WTC11 (cell line): Measurements from ENCODE around the gene HTRA2. TPM values are rescaled to one million over a fixed set of nuclear protein-coding genes. Genes with fewer than 3 reads are reported as not detected.
A peak's percentile ranks its signal among the peaks of the same experiment; 100 is the strongest.

Experiments
- ATF1 ChIP-seq: sonication (generic); formaldehyde crosslinking; IDR thresholded peaks from 2 replicates; pipeline ENCODE4 v1.8.1; 2023; ENCODE audit warnings: mild to moderate bottlenecking, moderate library complexity, missing genetic modification reagents
- ATF6 ChIP-seq: sonication (generic); formaldehyde crosslinking; IDR thresholded peaks from 2 replicates; pipeline ENCODE4 v1.8.1; 2023; ENCODE audit warnings: mild to moderate bottlenecking, missing genetic modification reagents
- CREB1 ChIP-seq: sonication (generic); formaldehyde crosslinking; IDR thresholded peaks from 2 replicates; pipeline ENCODE4 v1.8.0; 2023; ENCODE audit warnings: mild to moderate bottlenecking, missing genetic modification reagents
- E2F5 ChIP-seq: sonication (generic); formaldehyde crosslinking; IDR thresholded peaks from 2 replicates; pipeline ENCODE4 v1.8.1; 2022; ENCODE audit warnings: mild to moderate bottlenecking, moderate library complexity, missing genetic modification reagents
- ESRRA ChIP-seq: sonication (generic); formaldehyde crosslinking; IDR thresholded peaks from 2 replicates; pipeline ENCODE4 v1.8.1; 2022; ENCODE audit warnings: mild to moderate bottlenecking, missing genetic modification reagents, borderline replicate concordance
- ETV6 ChIP-seq: sonication (generic); formaldehyde crosslinking; IDR thresholded peaks from 2 replicates; pipeline ENCODE4 v1.8.1; 2022; ENCODE audit warnings: mild to moderate bottlenecking, missing genetic modification reagents
- HMGA2 ChIP-seq: fragments of 250-450 bp; sonication (Bioruptor Pico); IDR thresholded peaks from 2 replicates; pipeline ENCODE4 v1.4.0; 2021; ENCODE audit warnings: mild to moderate bottlenecking, moderate library complexity
- HMGXB4 ChIP-seq: sonication (generic); formaldehyde crosslinking; IDR thresholded peaks from 2 replicates; pipeline ENCODE4 v1.8.1; 2023; ENCODE audit warnings: mild to moderate bottlenecking, moderate library complexity, missing genetic modification reagents
- IRF1 ChIP-seq: sonication (generic); formaldehyde crosslinking; IDR thresholded peaks from 2 replicates; pipeline ENCODE4 v1.8.0; 2023; ENCODE audit warnings: missing genetic modification reagents
- MYBL2 ChIP-seq: sonication (generic); formaldehyde crosslinking; IDR thresholded peaks from 2 replicates; pipeline ENCODE4 v1.8.1; 2023; ENCODE audit warnings: mild to moderate bottlenecking, moderate library complexity, missing genetic modification reagents
- NFE2L1 ChIP-seq: sonication (generic); formaldehyde crosslinking; IDR thresholded peaks from 2 replicates; pipeline ENCODE4 v1.8.1; 2023; ENCODE audit warnings: missing genetic modification reagents
- NFYB ChIP-seq: sonication (generic); formaldehyde crosslinking; conservative IDR thresholded peaks from 2 replicates; pipeline ENCODE4 v1.8.0; 2022; ENCODE audit warnings: low read depth, missing genetic modification reagents
- OVOL2 ChIP-seq: fragments of 250-450 bp; sonication (Bioruptor Pico); IDR thresholded peaks from 2 replicates; pipeline ENCODE4 v1.9.0; 2021; ENCODE audit warnings: mild to moderate bottlenecking, borderline replicate concordance
- SMAD3 ChIP-seq: sonication (generic); formaldehyde crosslinking; IDR thresholded peaks from 2 replicates; pipeline ENCODE4 v1.8.0; 2022; ENCODE audit warnings: missing genetic modification reagents, mild to moderate bottlenecking, borderline replicate concordance
- SMAD4 ChIP-seq: sonication (generic); formaldehyde crosslinking; IDR thresholded peaks from 2 replicates; pipeline ENCODE4 v1.8.0; 2022; ENCODE audit warnings: mild to moderate bottlenecking, missing genetic modification reagents
- TEAD1 ChIP-seq: sonication (generic); formaldehyde crosslinking; IDR thresholded peaks from 2 replicates; pipeline ENCODE4 v1.8.0; 2022; ENCODE audit warnings: mild to moderate bottlenecking, missing genetic modification reagents
- TEAD4 ChIP-seq: sonication (generic); formaldehyde crosslinking; IDR thresholded peaks from 2 replicates; pipeline ENCODE4 v1.8.0; 2022; ENCODE audit warnings: mild to moderate bottlenecking, missing genetic modification reagents
- TP53 ChIP-seq: sonication (generic); formaldehyde crosslinking; IDR thresholded peaks from 2 replicates; pipeline ENCODE4 v1.8.1; 2023; ENCODE audit warnings: mild to moderate bottlenecking, missing genetic modification reagents
- USF2 ChIP-seq: sonication (generic); formaldehyde crosslinking; IDR thresholded peaks from 2 replicates; pipeline ENCODE4 v1.8.1; 2023; ENCODE audit warnings: mild to moderate bottlenecking, missing genetic modification reagents, moderate library complexity
- ZBTB21 ChIP-seq: sonication (generic); formaldehyde crosslinking; IDR thresholded peaks from 2 replicates; pipeline ENCODE4 v1.8.1; 2023; ENCODE audit warnings: mild to moderate bottlenecking, missing genetic modification reagents, borderline replicate concordance
- ZNF281 ChIP-seq: sonication (generic); formaldehyde crosslinking; IDR thresholded peaks from 2 replicates; pipeline ENCODE4 v1.8.0; 2023; ENCODE audit warnings: mild to moderate bottlenecking, missing genetic modification reagents
- ZNF532 ChIP-seq: fragments of 250-450 bp; sonication (Bioruptor Pico); IDR thresholded peaks from 2 replicates; pipeline ENCODE4 v1.9.0; 2021; ENCODE audit warnings: mild to moderate bottlenecking, borderline replicate concordance
- total RNA-seq: library from RNA; stranded (reverse); gene quantifications from 3 replicates; pipeline ENCODE4 v1.2.3, GENCODE V29; 2021

HTRA2 gene
- total RNA-seq, 1 experiment from 2014 or later, result 30.0 TPM

GRCh38 chr2:74515981-74516633 lies 13.6 kb upstream of the HTRA2 start (continued):
- TF ChIP-seq ATF6 (CRISPR knock-in tag) (0 out of 2 replicates have a peak, but pooled peaks have one; percentile 48), HMGA2 (no peak), ZBTB21 (peak; percentile 67; the same call in 1 of the 2 replicates), HMGXB4 (no peak; the same call in 1 of the 2 replicates), ZNF281 (CRISPR knock-in tag) (0 out of 2 replicates have a peak, but pooled peaks have one; percentile 86), E2F5 (CRISPR knock-in tag) (peak; percentile 83), NFE2L1 (CRISPR knock-in tag) (peak; percentile 95; the same call in 1 of the 2 replicates), ZNF532 (CRISPR knock-in tag) (no peak), TP53 (peak; percentile 96), SMAD4 (CRISPR knock-in tag) (peak; percentile 85), TEAD1 (CRISPR knock-in tag) (peak; percentile 92), OVOL2 (CRISPR knock-in tag) (no peak), IRF1 (peak; percentile 96), CREB1 (peak; percentile 93), USF2 (CRISPR knock-in tag) (no peak), ESRRA (peak; percentile 76; the same call in 1 of the 2 replicates), TEAD4 (peak; percentile 80), MYBL2 (CRISPR knock-in tag) (peak; percentile 96), ETV6 (CRISPR knock-in tag) (peak; percentile 96), NFYB (CRISPR knock-in tag) (peak; percentile 84), ATF1 (CRISPR knock-in tag) (peak; percentile 65; the same call in 1 of the 2 replicates), SMAD3 (peak; percentile 42; the same call in 1 of the 2 replicates)
